ENCODE data around the gene USP14.

USP14 gene

DNA sequence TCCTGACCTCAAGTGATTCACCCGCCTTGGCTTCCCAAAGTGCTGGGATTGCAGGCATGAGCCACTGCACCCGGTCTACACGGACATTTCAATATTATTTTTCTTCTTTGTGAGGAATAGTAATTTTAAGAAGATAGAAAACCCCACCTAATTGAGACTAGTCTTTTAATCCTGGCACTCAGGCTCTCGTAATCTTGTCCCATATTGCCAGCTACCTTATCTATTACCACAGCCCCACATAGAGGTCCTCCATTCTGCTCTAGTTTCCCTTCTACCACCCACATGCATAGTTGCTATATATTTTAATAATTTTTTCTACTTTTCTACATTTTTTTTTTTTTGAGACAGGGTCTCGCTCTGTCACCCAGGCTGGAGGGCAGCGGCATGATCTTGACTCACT is 9.5 kb upstream of the USP14 start:
- H3K4me3 Mint-ChIP-seq: no peak overlapping the region
- peaks cover 14% of the 10 kb centered on the region for H3K27me3 Mint-ChIP-seq
- no peaks in the 10 kb centered on the region for H3K4me1 Mint-ChIP-seq (ENCODE audit: low read depth)
- H3K9me3 Mint-ChIP-seq: no peaks in the 10 kb centered on the region
- H3K36me3 Mint-ChIP-seq (ENCODE audit: low read depth): no peaks in the 10 kb centered on the region
- no peak overlapping the region for H3K27ac Mint-ChIP-seq

- Mint-ChIP-seq H3K9me3 (no peaks in the 10 kb centered on the region), H3K36me3 (ENCODE audit: low read depth) (peaks cover 3% of the 10 kb centered on the region), H3K27me3 (peaks cover 8% of the 10 kb centered on the region), H3K4me1 (ENCODE audit: low read depth) (peaks cover 11% of the 10 kb centered on the region), H3K4me3 (no peak overlapping the region), H3K27ac (no peak overlapping the region)
Observed at GRCh38 chr18:154151-154550, 4.2 kb upstream of the USP14 start.

DNA sequence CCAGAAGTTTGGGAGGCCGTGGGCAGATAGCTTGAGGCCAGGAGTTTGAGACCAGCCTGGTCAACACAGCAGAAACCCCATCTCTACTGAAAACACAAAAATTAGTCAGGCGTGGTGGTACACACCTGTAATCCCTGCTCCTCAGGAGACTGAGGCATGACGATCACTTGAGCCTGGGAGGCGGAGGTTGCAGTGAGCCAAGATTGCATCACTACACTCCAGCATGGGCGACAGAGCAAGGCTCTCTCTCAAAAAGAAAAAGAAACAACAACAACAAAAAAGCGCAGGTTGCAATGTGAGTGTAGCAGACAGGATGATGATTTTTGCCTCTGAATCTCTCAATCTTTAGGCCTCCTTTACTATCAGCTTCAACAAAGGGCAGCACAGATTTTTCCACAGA is 2.7 kb upstream of the USP14 start:
- no peaks in the 10 kb centered on the region for H3K9me3 Mint-ChIP-seq
- peaks cover 26% of the 10 kb centered on the region for H3K4me1 Mint-ChIP-seq (ENCODE audit: low read depth)
- H3K4me3 Mint-ChIP-seq: no peak overlapping the region
- H3K36me3 Mint-ChIP-seq (ENCODE audit: low read depth): peaks cover 8% of the 10 kb centered on the region
- peaks cover 4% of the 10 kb centered on the region for H3K27me3 Mint-ChIP-seq
- H3K27ac Mint-ChIP-seq: no peak overlapping the region

DNA sequence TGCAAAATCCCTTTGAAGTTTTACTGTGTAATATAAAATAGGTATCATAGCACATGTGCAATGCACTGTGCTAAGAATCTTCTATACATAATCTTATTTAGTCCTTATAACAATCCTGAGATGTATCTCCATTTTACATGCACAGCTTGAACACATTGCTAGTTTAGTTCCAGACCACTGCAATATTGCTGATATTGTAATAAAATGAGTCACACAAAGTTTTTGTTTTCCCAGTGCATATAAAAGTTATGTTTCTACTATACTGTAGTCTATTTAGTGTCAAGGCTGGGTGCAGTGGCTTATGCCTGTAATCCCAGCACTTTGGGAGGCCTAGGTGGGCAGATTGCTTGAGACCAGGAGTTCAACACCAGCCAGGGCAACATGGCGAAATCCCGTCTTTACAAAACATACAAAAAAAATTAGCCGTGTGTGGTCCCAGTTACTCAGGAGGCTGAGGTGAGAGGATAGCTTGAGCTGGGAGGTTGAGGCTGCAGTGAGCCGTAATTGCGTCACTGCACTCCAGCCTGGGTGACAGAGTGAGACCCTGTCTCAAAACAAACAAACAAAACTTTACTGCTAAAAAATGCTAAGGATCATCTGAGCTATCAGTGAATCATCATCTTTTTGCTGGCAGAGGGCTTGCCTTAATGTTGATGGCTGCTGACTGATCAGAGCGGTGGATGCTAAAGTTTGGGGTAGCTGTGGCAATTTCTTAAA is 1.7 kb upstream of the USP14 start:
- Mint-ChIP-seq H3K4me3 (no peak overlapping the region), H3K36me3 (ENCODE audit: low read depth) (peaks cover 14% of the 10 kb centered on the region), H3K4me1 (ENCODE audit: low read depth) (peaks cover 34% of the 10 kb centered on the region), H3K9me3 (no peaks in the 10 kb centered on the region), H3K27me3 (peaks cover 4% of the 10 kb centered on the region), H3K27ac (no peak overlapping the region)

DNA sequence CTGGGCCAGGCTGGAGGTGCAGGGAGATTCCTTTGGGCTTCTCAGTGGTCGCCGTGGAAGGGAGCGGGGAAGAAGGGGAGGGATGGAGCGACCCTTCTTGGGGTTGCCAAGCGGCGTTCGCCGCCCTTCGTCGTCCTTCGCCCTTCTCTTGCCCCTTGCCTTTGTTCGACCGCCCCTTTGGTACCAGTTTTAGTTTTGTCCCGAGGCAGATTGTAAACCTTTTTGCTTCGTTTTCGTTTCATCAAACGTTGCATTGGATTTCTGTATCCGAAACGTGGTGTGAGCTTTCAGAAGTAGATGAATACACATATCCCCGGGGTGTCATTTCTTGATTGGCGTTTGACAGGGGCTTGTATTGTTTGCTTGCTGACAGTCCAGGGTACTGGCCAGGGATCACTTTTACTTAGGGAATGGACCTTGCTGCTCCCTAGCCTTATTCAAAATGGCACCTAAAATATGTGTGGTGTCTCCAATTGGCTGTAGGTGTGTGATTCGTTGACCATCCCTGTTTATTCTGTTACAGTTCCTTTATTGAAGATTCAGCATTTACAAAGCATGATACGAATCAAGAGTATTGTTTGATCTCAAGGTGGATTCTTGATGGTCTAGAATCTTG is 788 bp downstream of the USP14 start:
- H3K4me3 Mint-ChIP-seq: peak overlapping the region; percentile 95
- H3K9me3 Mint-ChIP-seq: no peaks in the 10 kb centered on the region
- peak overlapping the region; percentile 96 for H3K27ac Mint-ChIP-seq
- peaks cover 40% of the 10 kb centered on the region for H3K4me1 Mint-ChIP-seq (ENCODE audit: low read depth)
- H3K36me3 Mint-ChIP-seq (ENCODE audit: low read depth): peaks cover 28% of the 10 kb centered on the region
- no peaks in the 10 kb centered on the region for H3K27me3 Mint-ChIP-seq

- peaks cover 40% of the 10 kb centered on the region for H3K4me1 Mint-ChIP-seq (ENCODE audit: low read depth)
- H3K36me3 Mint-ChIP-seq (ENCODE audit: low read depth): peaks cover 34% of the 10 kb centered on the region
- no peaks in the 10 kb centered on the region for H3K27me3 Mint-ChIP-seq
- H3K27ac Mint-ChIP-seq: no peak overlapping the region
- H3K4me3 Mint-ChIP-seq: peak overlapping the region; percentile 95
- no peaks in the 10 kb centered on the region for H3K9me3 Mint-ChIP-seq
Observed at GRCh38 chr18:159933-160332, 1.6 kb downstream of the USP14 start.

DNA sequence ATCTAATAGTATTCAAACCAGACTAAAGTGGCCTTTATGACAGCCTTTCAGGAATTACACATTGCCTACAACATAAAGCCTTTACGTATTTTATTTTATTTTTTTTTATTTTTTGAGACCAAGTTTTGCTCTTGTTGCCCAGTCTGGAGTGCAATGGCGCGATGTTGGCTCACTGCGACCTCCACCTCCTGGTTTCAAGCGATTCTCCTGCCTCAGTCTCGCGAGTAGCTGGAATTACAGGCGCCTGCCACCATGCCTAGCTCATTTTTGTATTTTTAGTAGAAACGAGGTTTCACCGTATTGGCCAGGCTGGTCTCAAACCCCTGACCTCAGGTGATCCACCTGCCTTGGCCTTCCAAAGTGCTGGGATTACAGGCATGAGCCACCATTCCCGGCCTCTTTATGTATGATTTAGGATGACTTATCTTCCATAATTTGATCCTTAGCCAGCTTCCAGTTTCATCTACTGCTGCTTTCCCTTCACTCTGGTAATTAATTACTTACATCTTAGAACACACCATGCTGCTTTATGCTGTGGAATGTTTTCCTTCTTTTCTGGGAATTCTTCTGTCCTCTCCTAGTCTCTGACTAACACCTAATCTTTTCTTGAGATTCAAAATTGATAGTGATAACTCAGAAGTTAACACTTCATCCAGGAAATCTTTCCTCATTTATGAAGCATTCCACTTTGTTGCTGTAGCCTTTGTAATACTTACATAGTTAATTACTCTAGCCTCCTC is 2.6 kb downstream of the USP14 start:
- peak overlapping the region; percentile 57 for H3K27ac Mint-ChIP-seq
- peaks cover 42% of the 10 kb centered on the region for H3K36me3 Mint-ChIP-seq (ENCODE audit: low read depth)
- H3K27me3 Mint-ChIP-seq: no peaks in the 10 kb centered on the region
- H3K4me3 Mint-ChIP-seq: peak overlapping the region; percentile 95
- no peaks in the 10 kb centered on the region for H3K9me3 Mint-ChIP-seq
- H3K4me1 Mint-ChIP-seq (ENCODE audit: low read depth): peaks cover 40% of the 10 kb centered on the region

GRCh38 chr18:172361-172760 is 14.0 kb downstream of the USP14 start:
- H3K9me3 Mint-ChIP-seq: no peaks in the 10 kb centered on the region
- peaks cover 47% of the 10 kb centered on the region for H3K36me3 Mint-ChIP-seq (ENCODE audit: low read depth)
- no peak overlapping the region for H3K4me3 Mint-ChIP-seq
- peaks cover 10% of the 10 kb centered on the region for H3K4me1 Mint-ChIP-seq (ENCODE audit: low read depth)
- no peaks in the 10 kb centered on the region for H3K27me3 Mint-ChIP-seq
- no peak overlapping the region for H3K27ac Mint-ChIP-seq

GRCh38 chr18:179499-179898 is 21.1 kb downstream of the USP14 start:
- H3K27ac Mint-ChIP-seq: no peak overlapping the region
- H3K4me1 Mint-ChIP-seq (ENCODE audit: low read depth): peaks cover 30% of the 10 kb centered on the region
- H3K4me3 Mint-ChIP-seq: no peak overlapping the region
- H3K9me3 Mint-ChIP-seq: no peaks in the 10 kb centered on the region
- H3K27me3 Mint-ChIP-seq: no peaks in the 10 kb centered on the region
- peaks cover 70% of the 10 kb centered on the region for H3K36me3 Mint-ChIP-seq (ENCODE audit: low read depth)

- Mint-ChIP-seq H3K4me3 (no peak overlapping the region), H3K4me1 (ENCODE audit: low read depth) (peaks cover 20% of the 10 kb centered on the region), H3K36me3 (ENCODE audit: low read depth) (peaks cover 63% of the 10 kb centered on the region), H3K9me3 (no peaks in the 10 kb centered on the region), H3K27me3 (no peaks in the 10 kb centered on the region), H3K27ac (no peak overlapping the region)
Observed at GRCh38 chr18:181711-182110, 23.4 kb downstream of the USP14 start.

- Mint-ChIP-seq H3K9me3 (no peaks in the 10 kb centered on the region), H3K4me1 (ENCODE audit: low read depth) (peaks cover 11% of the 10 kb centered on the region), H3K27me3 (no peaks in the 10 kb centered on the region), H3K27ac (no peak overlapping the region), H3K4me3 (no peak overlapping the region), H3K36me3 (ENCODE audit: low read depth) (peaks cover 64% of the 10 kb centered on the region)
Observed at GRCh38 chr18:183769-184168, 25.4 kb downstream of the USP14 start.

- Mint-ChIP-seq H3K27ac (no peak overlapping the region), H3K36me3 (ENCODE audit: low read depth) (peaks cover 58% of the 10 kb centered on the region), H3K4me1 (ENCODE audit: low read depth) (peaks cover 7% of the 10 kb centered on the region), H3K4me3 (no peak overlapping the region), H3K9me3 (no peaks in the 10 kb centered on the region), H3K27me3 (no peaks in the 10 kb centered on the region)
Observed at GRCh38 chr18:189254-189653, 30.9 kb downstream of the USP14 start.

- Mint-ChIP-seq H3K27ac (no peak overlapping the region), H3K36me3 (ENCODE audit: low read depth) (peaks cover 62% of the 10 kb centered on the region), H3K9me3 (no peaks in the 10 kb centered on the region), H3K4me3 (no peak overlapping the region), H3K27me3 (no peaks in the 10 kb centered on the region), H3K4me1 (ENCODE audit: low read depth) (peaks cover 7% of the 10 kb centered on the region)
Observed at GRCh38 chr18:191725-192124, 33.4 kb downstream of the USP14 start.

- Mint-ChIP-seq H3K27ac (no peak overlapping the region), H3K4me3 (no peak overlapping the region), H3K27me3 (no peaks in the 10 kb centered on the region), H3K9me3 (no peaks in the 10 kb centered on the region), H3K4me1 (ENCODE audit: low read depth) (peaks cover 7% of the 10 kb centered on the region), H3K36me3 (ENCODE audit: low read depth) (peaks cover 66% of the 10 kb centered on the region)
Observed at GRCh38 chr18:192801-193200, 34.4 kb downstream of the USP14 start.

DNA sequence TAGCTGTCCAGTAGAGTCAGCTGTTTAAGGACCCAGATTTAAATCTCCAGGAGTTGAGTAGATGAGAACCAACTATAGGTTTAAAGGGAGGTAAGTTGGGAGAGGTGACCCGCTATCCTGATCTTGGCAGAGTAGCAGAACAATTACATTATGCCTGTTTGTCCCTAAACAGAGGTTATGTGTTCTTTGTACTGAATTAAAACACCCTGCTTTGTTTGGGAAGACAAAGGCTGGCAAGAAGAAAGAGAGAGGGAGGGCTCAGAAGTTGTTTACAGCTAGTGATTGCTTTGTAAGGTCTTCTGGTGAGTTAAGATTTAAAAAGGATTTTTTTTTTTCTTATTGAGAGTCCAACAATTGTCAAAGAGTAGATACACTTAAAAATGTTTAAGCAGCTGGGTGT is 37.3 kb downstream of the USP14 start:
- Mint-ChIP-seq H3K4me3 (no peak overlapping the region), H3K4me1 (ENCODE audit: low read depth) (peaks cover 4% of the 10 kb centered on the region), H3K27me3 (no peaks in the 10 kb centered on the region), H3K27ac (no peak overlapping the region), H3K36me3 (ENCODE audit: low read depth) (peaks cover 68% of the 10 kb centered on the region), H3K9me3 (no peaks in the 10 kb centered on the region)

All from stimulated activated naive CD8-positive, alpha-beta T cell treated with anti-CD3 and anti-CD28 coated beads, Interleukin-15, Interleukin-2, amounts not matched to agents 100 ng/mL and 50 ng/mL, for 24 hours (primary cell).